A172 (cell line): ENCODE measurements around the gene GNAQ. TPM values are rescaled to one million over a fixed set of nuclear protein-coding genes. Genes with fewer than 3 reads are reported as not detected.
"Not testable (repeated sequence)": the region's sequence is repeated elsewhere in the genome, so short reads cannot be mapped to it uniquely, and the experiment has no call there.

Source experiments
- DNase-seq: peaks from one replicate; pipeline ENCODE4 v3.0.0-alpha.2; 2015; ENCODE audit warnings: low spot score
- total RNA-seq: library from RNA; depleted of rRNA; stranded (reverse); fragments of >200 nt; shearing (Covaris generic); gene quantifications from 2 replicates; pipeline ENCODE4 v1.2.3, GENCODE V29; 2014

The GNAQ gene
- total RNA-seq, 1 experiment from 2014 or later, result 42.0 TPM

GRCh38 chr9:77772646-77773045 is 259.0 kb downstream of the GNAQ start:
- DNase-seq, result no peak

- no peak for DNase-seq
Measured at GRCh38 chr9:77771171-77771570, 260.4 kb downstream of the GNAQ start.

GRCh38 chr9:77770340-77770739 is 261.3 kb downstream of the GNAQ start:
- no peak for DNase-seq

DNA sequence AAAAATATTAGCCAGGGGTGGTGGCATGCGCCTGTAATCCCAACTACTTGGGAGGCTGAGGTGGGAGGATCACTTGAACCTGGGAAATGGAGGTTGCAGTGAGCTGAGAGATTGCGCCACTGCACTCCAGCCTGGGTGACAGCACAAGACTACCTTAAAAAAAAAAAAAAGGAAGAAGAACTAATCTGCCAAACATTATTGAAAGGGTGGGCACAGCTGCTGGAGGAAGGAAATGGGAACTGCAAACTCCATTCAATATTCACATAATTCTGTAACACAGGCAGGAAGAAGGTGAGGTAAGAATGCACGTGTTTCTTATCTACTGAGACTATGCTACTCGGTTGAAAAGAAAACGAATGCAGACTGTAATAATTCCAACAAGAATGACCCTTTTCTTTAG is 262.4 kb downstream of the GNAQ start:
- no peak for DNase-seq

DNA sequence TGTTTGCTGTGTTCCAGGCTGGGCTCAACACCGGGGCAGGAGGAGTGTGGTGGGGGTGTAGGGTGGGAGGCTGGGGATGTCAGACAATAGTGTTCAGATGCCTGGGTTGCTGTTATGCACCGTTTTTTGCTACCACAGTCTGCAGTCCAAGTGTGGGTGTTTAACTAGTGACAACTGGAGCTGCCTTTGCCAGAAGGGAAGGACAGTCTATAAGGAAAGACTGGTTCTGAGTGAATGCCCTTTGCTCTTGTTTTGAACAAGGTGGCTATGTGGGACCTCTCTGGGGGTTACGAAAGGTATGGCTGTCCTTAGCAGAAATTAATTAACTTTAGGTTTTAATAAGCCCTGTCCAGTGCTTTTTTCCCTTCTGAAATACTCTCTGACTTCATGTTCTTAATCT is 265.0 kb downstream of the GNAQ start:
- no peak for DNase-seq

DNA sequence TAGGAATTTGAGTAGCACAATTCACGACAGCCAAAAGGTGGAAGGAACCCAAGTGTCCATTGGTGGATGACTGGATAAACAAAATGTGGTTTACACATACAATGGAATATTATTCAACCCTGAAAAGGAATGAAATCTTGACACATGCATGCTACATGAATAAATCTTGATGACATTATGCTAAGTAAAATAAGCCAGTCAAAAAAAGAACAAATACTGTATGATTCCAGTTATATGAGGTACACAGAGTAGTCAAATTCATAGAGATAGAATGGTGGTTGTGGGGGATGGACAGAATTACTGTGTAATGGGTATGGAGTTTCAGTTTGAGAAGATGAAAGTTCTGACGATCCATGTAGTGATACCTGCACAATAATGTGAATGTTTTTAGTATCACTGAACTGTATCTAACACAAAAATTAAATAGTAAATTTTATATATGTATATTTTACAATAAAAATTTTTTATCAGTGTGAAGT is 265.8 kb downstream of the GNAQ start:
- no peak for DNase-seq

DNA sequence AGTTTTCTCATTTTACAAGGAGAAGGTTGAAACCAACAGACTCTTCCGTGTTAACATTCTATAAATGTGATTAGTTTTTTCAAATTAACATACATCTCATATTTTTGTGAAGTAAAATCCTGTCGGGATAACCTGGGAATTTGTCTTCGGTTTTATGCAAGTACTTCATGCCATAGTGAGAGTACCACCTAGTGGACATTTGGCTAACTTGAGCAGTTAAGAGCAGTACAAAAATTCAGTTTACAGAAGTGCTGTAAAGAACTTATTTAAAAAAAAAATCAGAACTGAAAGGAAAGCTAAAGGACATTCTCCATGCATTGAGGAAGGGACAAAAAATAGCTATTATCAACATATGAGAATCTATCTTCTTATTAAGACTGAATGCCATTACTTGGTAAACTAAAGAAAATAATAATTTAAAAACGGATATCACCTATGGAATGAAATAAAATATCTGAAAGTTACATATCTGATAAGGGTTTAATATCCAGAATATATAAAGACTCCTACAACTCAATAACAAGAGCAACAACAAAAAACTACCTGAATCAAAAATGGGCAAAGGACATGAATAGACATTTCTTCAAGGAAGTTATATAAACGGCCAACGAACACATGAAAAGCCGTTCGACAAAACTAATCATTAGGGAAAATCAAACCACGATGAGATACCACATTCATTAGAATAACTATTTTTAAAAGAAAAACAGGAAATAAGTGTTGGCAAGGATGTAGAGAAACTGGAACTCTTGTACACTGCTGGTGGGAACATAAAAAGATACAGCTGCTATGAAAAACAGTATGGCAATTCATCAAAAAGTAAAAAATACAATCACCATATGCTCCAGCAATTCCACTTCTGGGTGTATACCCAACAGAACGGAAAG is 266.5 kb downstream of the GNAQ start:
- peak; percentile 30 for DNase-seq

DNA sequence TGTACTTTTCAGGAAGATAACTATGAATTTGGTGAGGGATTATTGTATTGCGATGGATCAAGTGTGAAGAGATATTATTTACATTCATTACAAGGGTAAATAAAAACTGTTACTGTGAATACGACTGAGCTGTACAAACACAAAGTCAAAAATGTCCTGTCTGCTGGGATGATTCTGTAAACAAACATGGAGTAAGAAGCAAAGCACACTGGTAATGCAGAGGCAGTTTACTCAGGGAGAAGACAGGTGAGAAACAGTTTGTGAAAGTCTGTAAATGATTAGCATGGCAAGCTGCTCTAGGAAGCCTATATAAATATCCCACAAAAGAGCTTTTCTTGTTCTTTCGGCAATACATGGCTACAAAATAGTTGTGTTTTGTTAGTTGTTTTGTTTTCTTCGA is 268.0 kb downstream of the GNAQ start:
- DNase-seq, result no peak

GRCh38 chr9:77760919-77761318 is 270.7 kb downstream of the GNAQ start:
- DNase-seq, result not testable (repeated sequence)

DNA sequence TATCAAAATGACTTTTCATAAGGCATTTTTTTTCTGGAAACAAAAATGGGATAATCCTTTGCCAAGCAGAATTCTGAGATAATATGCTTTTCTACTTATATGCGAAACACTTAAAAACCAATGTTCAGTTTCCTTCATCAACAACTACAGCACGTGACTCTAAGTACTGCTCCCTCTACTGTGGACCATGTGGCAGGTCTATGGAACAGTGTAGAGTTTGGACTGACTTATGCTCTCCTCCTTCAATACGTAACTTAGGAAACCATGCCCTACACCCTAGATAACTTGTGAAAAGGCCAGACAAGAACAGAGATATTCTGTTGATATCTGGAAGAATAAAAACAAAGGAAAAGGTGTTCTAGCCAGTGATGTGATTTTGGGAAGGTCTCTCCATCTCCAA is 272.2 kb downstream of the GNAQ start:
- DNase-seq, result no peak

GRCh38 chr9:77756449-77756848 is 275.2 kb downstream of the GNAQ start:
- no peak for DNase-seq

- DNase-seq, result no peak
Measured at GRCh38 chr9:77753180-77753579, 278.4 kb downstream of the GNAQ start.

GRCh38 chr9:77752554-77752953 is 279.1 kb downstream of the GNAQ start:
- DNase-seq, result peak; percentile 16

- peak; percentile 81 for DNase-seq
Measured at GRCh38 chr9:77751341-77752091, 280.1 kb downstream of the GNAQ start.

GRCh38 chr9:77750981-77751340 is 280.6 kb downstream of the GNAQ start:
- no peak for DNase-seq

DNA sequence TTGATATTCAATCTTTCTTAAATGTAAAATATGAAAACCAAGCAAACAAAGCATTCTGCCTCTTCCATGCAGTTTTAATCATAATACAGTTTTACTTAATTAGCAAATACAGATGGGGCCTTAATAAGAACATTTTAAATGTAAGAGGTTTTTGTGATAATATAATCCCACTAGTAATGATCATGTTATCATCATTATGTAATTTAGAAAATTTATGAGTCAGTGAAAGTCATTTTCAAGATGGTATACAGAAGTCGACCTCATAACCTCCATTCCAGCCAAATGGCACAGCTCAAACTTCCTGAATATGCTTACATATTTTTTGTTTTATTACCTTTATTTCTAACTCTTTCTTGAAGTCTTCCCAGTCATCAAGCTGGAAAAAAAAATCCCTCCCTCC is 281.3 kb downstream of the GNAQ start:
- no peak for DNase-seq

DNA sequence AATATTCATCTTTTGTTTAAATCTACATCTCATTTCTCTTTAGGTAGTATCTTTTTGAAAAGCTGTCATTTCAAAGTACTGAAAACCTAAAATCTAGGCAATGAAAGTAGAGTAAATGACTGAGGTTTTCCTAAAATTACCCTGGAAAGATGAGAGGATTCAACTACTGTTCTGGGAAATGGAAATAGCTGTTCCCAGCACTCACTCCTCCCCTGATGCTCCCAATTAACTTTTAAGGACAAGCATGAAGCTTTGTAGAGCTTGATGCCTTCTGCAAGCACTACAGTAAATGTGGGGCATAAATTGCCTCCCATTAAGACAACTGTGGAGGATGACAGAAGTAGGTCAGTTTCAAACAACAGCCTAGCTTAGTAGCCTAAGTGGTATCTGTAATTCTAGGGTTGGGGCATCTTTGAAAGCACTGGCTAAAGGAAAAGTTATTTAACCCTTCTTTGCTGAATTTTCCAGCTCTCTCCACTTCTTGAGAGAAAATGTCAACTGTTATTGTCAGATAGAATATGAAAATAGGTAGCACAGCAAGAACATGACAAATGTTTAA is 283.3 kb downstream of the GNAQ start:
- DNase-seq, result no peak

- DNase-seq, result no peak
Measured at GRCh38 chr9:77747163-77747562, 284.4 kb downstream of the GNAQ start.

GRCh38 chr9:77744841-77745430 is 286.7 kb downstream of the GNAQ start:
- no peak for DNase-seq

- no peak for DNase-seq
Measured at GRCh38 chr9:77743386-77743785, 288.2 kb downstream of the GNAQ start.

DNA sequence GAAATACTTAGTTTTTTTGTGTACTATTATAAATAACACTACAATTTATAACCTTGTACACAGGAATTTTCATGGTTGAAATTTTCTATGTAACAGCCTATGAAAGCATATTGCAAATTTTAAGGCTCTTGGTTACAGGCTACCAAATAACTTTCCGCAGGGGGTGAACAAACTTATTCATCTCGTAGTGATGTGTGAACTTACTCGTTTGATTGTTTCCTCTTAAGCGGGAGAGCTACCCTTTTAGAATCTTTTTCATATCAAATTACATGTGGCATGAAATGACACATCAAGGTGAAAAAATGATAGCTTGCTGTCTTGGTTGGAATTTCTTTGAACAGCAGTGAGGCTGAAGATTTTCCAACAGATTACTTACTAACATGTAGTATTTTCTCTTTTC is 292.7 kb downstream of the GNAQ start:
- DNase-seq, result no peak

DNA sequence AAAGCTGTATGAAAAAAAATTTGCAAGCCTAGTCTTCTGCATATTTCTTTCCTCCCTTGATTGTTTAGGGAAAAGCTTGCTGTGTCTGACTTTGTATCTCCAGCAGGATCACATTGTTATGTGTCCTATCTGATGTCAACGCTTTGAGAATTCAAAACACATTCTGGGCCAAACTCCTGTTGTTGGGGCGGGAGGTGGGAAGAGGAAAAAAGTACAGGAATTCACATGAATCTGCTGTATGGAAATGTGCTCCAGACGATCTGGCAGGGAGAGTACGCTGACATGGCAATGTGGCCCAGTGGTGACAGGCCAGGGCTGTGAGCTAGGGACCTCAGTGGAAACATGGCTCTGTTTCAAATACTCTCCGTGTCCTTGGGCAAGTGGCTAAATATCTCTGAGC is 296.1 kb downstream of the GNAQ start:
- no peak for DNase-seq
